Choroid plexus epithelial cell (primary cell): ENCODE measurements around the gene FAM200C.

ENCODE experiments used
- DNase-seq: peaks from one replicate; pipeline ENCODE4 v3.0.0-alpha.2; 2010; ENCODE audit warnings: low read depth
- H3K4me3 ChIP-seq: 2 replicates; pipeline ENCODE4 v1.5.1; 2011; ENCODE audit warnings: low read depth, mild to moderate bottlenecking, control low read depth, low read length, moderate library complexity
- CTCF ChIP-seq: conservative IDR thresholded peaks from 2 replicates; pipeline ENCODE4 v1.5.1; 2011; ENCODE audit warnings: low read depth, mild to moderate bottlenecking, control low read depth, inconsistent platforms, low read length, moderate library complexity

FAM200C gene

GRCh38 chr5:160434022-160434531 lies 34.2 kb upstream of the FAM200C start:
- no peak overlapping the region for H3K4me3 ChIP-seq

GRCh38 chr5:160432787-160433186 lies 32.9 kb upstream of the FAM200C start:
- DNase-seq, result no peak
- H3K4me3 ChIP-seq, result no peak overlapping the region
- no peak for TF ChIP-seq CTCF

More at GRCh38 chr5:160434022-160434531, 34.2 kb upstream of the FAM200C start:
- no peak for TF ChIP-seq CTCF
- DNase-seq, result no peak

- no peak for TF ChIP-seq CTCF
- no peak overlapping the region for H3K4me3 ChIP-seq
- DNase-seq, result no peak
Observed at GRCh38 chr5:160432196-160432595, 32.3 kb upstream of the FAM200C start.

GRCh38 chr5:160427607-160428006 lies 27.8 kb upstream of the FAM200C start:
- DNase-seq, result no peak
- H3K4me3 ChIP-seq, result no peak overlapping the region
- no peak for TF ChIP-seq CTCF

GRCh38 chr5:160423099-160423498 lies 23.2 kb upstream of the FAM200C start:
- DNase-seq, result no peak

GRCh38 chr5:160421625-160422258 lies 21.9 kb upstream of the FAM200C start, which contains the start of gene PTTG1:
TSS of gene PTTG1 (plus strand) at chr5:160421855. CDS start at chr5:160422313, 458 bp downstream.
- H3K4me3 ChIP-seq, result peak within 1 kb of the TSS; percentile 69
- DNase-seq, result peak; percentile 98
- no peak for TF ChIP-seq CTCF

More at GRCh38 chr5:160423099-160423498, 23.2 kb upstream of the FAM200C start:
- no peak for TF ChIP-seq CTCF
- no peak overlapping the region for H3K4me3 ChIP-seq

GRCh38 chr5:160420331-160420610 lies 20.4 kb upstream of the FAM200C start:
- no peak for TF ChIP-seq CTCF
- H3K4me3 ChIP-seq, result no peak overlapping the region
- no peak for DNase-seq
